ENCODE results near the gene BAIAP2L1. TPM values are rescaled to one million over a fixed set of nuclear protein-coding genes. Genes with fewer than 3 reads are reported as not detected.

BAIAP2L1 gene
- total RNA-seq, 3 donors from 2014 or later (not counting 1 experiment from before 2014, with no cell fraction given), result not detected

GRCh38 chr7:98352621-98353020, 48.3 kb downstream of the BAIAP2L1 start:
- intact Hi-C loops (cut with micrococcal nuclease), result no loop called here
- no peak overlapping the region for H3K27ac Mint-ChIP-seq
- no peaks in the 10 kb centered on the region for H3K36me3 Mint-ChIP-seq
- no peaks in the 10 kb centered on the region for H3K4me1 Mint-ChIP-seq
- no peak overlapping the region for H3K4me3 ChIP-seq (ENCODE audit: low read length)
- H3K9me3 Mint-ChIP-seq, result no peaks in the 10 kb centered on the region
- no peaks in the 10 kb centered on the region for H3K9me3 ChIP-seq (ENCODE audit: control insufficient read depth, insufficient read depth, low read length)
- DNase-seq (no peak), ATAC-seq (no peak)
- TF ChIP-seq, protein P1, sequence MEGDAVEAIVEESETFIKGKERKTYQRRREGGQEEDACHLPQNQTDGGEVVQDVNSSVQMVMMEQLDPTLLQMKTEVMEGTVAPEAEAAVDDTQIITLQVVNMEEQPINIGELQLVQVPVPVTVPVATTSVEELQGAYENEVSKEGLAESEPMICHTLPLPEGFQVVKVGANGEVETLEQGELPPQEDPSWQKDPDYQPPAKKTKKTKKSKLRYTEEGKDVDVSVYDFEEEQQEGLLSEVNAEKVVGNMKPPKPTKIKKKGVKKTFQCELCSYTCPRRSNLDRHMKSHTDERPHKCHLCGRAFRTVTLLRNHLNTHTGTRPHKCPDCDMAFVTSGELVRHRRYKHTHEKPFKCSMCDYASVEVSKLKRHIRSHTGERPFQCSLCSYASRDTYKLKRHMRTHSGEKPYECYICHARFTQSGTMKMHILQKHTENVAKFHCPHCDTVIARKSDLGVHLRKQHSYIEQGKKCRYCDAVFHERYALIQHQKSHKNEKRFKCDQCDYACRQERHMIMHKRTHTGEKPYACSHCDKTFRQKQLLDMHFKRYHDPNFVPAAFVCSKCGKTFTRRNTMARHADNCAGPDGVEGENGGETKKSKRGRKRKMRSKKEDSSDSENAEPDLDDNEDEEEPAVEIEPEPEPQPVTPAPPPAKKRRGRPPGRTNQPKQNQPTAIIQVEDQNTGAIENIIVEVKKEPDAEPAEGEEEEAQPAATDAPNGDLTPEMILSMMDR (IDR thresholded peaks at IDR 0.05), result no peak
- WGBS (ENCODE audit: insufficient coverage), result 83% methylated on average over 4 of the region's 4 CpGs
- no peaks in the 10 kb centered on the region for H3K36me3 ChIP-seq (ENCODE audit: control insufficient read depth, insufficient read depth, low read length)
- H3K27me3 ChIP-seq (ENCODE audit: control insufficient read depth, insufficient read depth, low read length), result no peaks in the 10 kb centered on the region
- H3K4me1 ChIP-seq (ENCODE audit: control insufficient read depth, insufficient read depth, low read length), result no peaks in the 10 kb centered on the region
- no peak overlapping the region for H3K27ac ChIP-seq (ENCODE audit: low read length)
- no peak overlapping the region for H3K4me3 Mint-ChIP-seq
- peaks cover 0 to 15% of the 10 kb centered on the region in 2 donors for H3K27me3 Mint-ChIP-seq (ENCODE audit: low read depth in 2 of 2)

DNA sequence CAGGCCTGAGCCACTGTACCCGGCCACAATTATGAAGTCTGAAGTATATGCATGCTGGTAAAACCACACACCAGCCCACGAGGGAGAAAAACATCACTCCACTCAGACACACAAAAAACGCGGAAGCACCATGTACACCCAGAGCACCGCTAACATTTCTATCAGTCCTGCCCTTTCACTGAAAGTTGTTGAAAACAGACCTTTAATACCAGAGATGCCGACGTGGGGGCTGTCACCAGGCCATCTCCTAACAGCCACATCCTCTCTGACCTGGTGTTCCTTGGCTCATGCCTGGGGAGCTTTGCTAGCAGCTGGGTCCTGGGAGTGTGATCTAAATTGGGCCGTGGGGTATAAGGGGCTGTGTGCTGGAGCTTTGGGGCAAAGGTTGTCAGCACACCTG, 49.8 kb downstream of the BAIAP2L1 start:
- H3K4me3 Mint-ChIP-seq, result no peak overlapping the region
- Histone ChIP-seq H3K4me3 (ENCODE audit: low read length) (no peak overlapping the region), H3K4me1 (ENCODE audit: control insufficient read depth, insufficient read depth, low read length) (no peaks in the 10 kb centered on the region), H3K9me3 (ENCODE audit: control insufficient read depth, insufficient read depth, low read length) (no peaks in the 10 kb centered on the region), H3K27ac (ENCODE audit: low read length) (no peak overlapping the region), H3K27me3 (ENCODE audit: control insufficient read depth, insufficient read depth, low read length) (no peaks in the 10 kb centered on the region), H3K36me3 (ENCODE audit: control insufficient read depth, insufficient read depth, low read length) (no peaks in the 10 kb centered on the region)
- TF ChIP-seq, protein P1 (IDR thresholded peaks at IDR 0.05), result no peak
- 90% methylated on average over 8 of the region's 8 CpGs for WGBS (ENCODE audit: insufficient coverage)
- peaks cover 3 to 15% of the 10 kb centered on the region in 2 donors for H3K27me3 Mint-ChIP-seq (ENCODE audit: low read depth in 2 of 2)
- intact Hi-C loops (cut with micrococcal nuclease), result no loop called here
- no peak for DNase-seq
- no peak overlapping the region for H3K27ac Mint-ChIP-seq
- H3K4me1 Mint-ChIP-seq, result no peaks in the 10 kb centered on the region
- H3K9me3 Mint-ChIP-seq, result no peaks in the 10 kb centered on the region
- no peaks in the 10 kb centered on the region for H3K36me3 Mint-ChIP-seq
- ATAC-seq, result no peak

GRCh38 chr7:98348726-98349474, 52.0 kb downstream of the BAIAP2L1 start:
- no peaks in the 10 kb centered on the region for H3K4me1 Mint-ChIP-seq
- H3K9me3 Mint-ChIP-seq, result no peaks in the 10 kb centered on the region
- TF ChIP-seq, protein P1 (IDR thresholded peaks at IDR 0.05), result no peak
- H3K4me3 Mint-ChIP-seq, result no peak overlapping the region
- DNase-seq (no peak), ATAC-seq (no peak)
- no peaks in the 10 kb centered on the region for H3K36me3 ChIP-seq (ENCODE audit: control insufficient read depth, insufficient read depth, low read length)
- peaks cover 3 to 9% of the 10 kb centered on the region in 2 donors for H3K27me3 Mint-ChIP-seq (ENCODE audit: low read depth in 2 of 2)
- H3K9me3 ChIP-seq (ENCODE audit: control insufficient read depth, insufficient read depth, low read length), result no peaks in the 10 kb centered on the region
- H3K36me3 Mint-ChIP-seq, result no peaks in the 10 kb centered on the region
- no peak overlapping the region for H3K27ac Mint-ChIP-seq
- H3K4me3 ChIP-seq (ENCODE audit: low read length), result no peak overlapping the region
- H3K27me3 ChIP-seq (ENCODE audit: control insufficient read depth, insufficient read depth, low read length), result no peaks in the 10 kb centered on the region
- 88% methylated on average over 23 of the region's 23 CpGs for WGBS (ENCODE audit: insufficient coverage)
- H3K27ac ChIP-seq (ENCODE audit: low read length), result no peak overlapping the region
- intact Hi-C loops (cut with micrococcal nuclease), result no loop called here
- no peaks in the 10 kb centered on the region for H3K4me1 ChIP-seq (ENCODE audit: control insufficient read depth, insufficient read depth, low read length)
